HCT116 (cell line): ENCODE measurements around the gene TMEM94. TPM values are rescaled to one million over a fixed set of nuclear protein-coding genes. Genes with fewer than 3 reads are reported as not detected.

Experiments used
- ATAC-seq: fragments of 200-7000 bp; cut with Tn5 transposase; 2 replicates; pipeline ENCODE4 v1.9.1; 2020; ENCODE audit warnings: mild to moderate bottlenecking, moderate library complexity
- BruUV-seq: library from RNA; stranded (reverse); fragments of 400-500 nt; replicated peaks from 2 replicates; lab custom pipeline; 2021; lab: Mats Ljungman, UMichigan
- CTCF ChIA-PET: fragments of 300-600 bp; sonication (Branson Sonifier 250); formaldehyde crosslinking; loops from one replicate; lab custom pipeline; 2021; ENCODE audit warnings: antibody characterized with exemption; lab: Charles Lee
- POLR2A ChIA-PET: fragments of 300-600, 350-600 bp; sonication (Branson Sonifier 250); formaldehyde crosslinking; loops from one replicate; lab custom pipeline; 2021; ENCODE audit warnings: antibody characterized with exemption; lab: Charles Lee
- RAD21 ChIA-PET, 2 experiments: fragments of 300-600 bp; sonication (Branson Sonifier 250); formaldehyde crosslinking; loops; one replicate each; lab custom pipeline; 2023; ENCODE audit warnings: low total read pairs in 2 of 2; ENCODE audit not compliant: uncharacterized antibody in 2 of 2, unreplicated experiment in 2 of 2, low non-redundant PET in 1 of 2; lab: Charles Lee
- DNase-seq: peaks from one replicate; pipeline ENCODE4 v3.0.0-alpha.2; 2010; ENCODE audit warnings: low read depth, low spot score
- H2AFZ ChIP-seq: fragments of 200-600 bp; shearing (Covaris generic), sonication (generic); 2 replicates; pipeline ENCODE4 v1.6.1; 2017; ENCODE audit warnings: low read depth, mixed run types, mixed read lengths, antibody characterized with exemption, low read length; ENCODE audit not compliant: poor library complexity, severe bottlenecking
- H3K27ac ChIP-seq: 2 replicates; pipeline ENCODE4 v1.5.1; 2012; ENCODE audit warnings: low read depth, low read length
- H3K27me3 ChIP-seq: fragments of 200-600 bp; sonication (generic); 2 replicates; pipeline ENCODE4 v1.6.1; 2016; ENCODE audit warnings: mixed run types, low read length, mixed read lengths; ENCODE audit not compliant: insufficient read depth
- H3K36me3 ChIP-seq, 2 experiments: fragments of 200-500 bp in 1 of 2; fragments of 200-600 bp in 1 of 2; sonication (Bioruptor generic) in 1 of 2; sonication (generic) in 1 of 2; 2 replicates each; pipeline versions ENCODE4 v1.5.1 to v1.6.1; 2014 to 2016; ENCODE audit warnings: low read length in 2 of 2, inconsistent platforms in 1 of 2, mixed read lengths in 1 of 2, mixed run types in 1 of 2; ENCODE audit not compliant: insufficient read depth in 2 of 2, control insufficient read depth in 1 of 2
- H3K4me1 ChIP-seq, 2 experiments: fragments of 200-600 bp in 1 of 2; sonication (generic) in 1 of 2; 2 replicates each; pipeline versions ENCODE4 v1.5.1 to v1.6.1; 2012 to 2017; ENCODE audit warnings: low read length in 2 of 2, inconsistent platforms in 1 of 2, mild to moderate bottlenecking in 1 of 2, mixed read lengths in 1 of 2, mixed run types in 1 of 2, moderate library complexity in 1 of 2; ENCODE audit not compliant: insufficient read depth in 2 of 2, control insufficient read depth in 1 of 2
- H3K4me2 ChIP-seq: fragments of 200-600 bp; sonication (generic); 2 replicates; pipeline ENCODE4 v1.6.1; 2017; ENCODE audit warnings: mixed run types, low read length, mixed read lengths
- H3K4me3 ChIP-seq, 2 experiments: fragments of 200-600 bp in 1 of 2; sonication (generic) in 1 of 2; replicated peaks in 1 of 2; 2 replicates each; pipeline ENCODE4 v1.5.1; 2011 to 2016; ENCODE audit warnings: low read length in 2 of 2, control low read depth in 1 of 2, low read depth in 1 of 2, mild to moderate bottlenecking in 1 of 2, mixed read lengths in 1 of 2, mixed run types in 1 of 2
- H3K79me2 ChIP-seq: fragments of 200-600 bp; sonication (generic); 2 replicates; pipeline ENCODE4 v1.6.1; 2017; ENCODE audit warnings: mild to moderate bottlenecking, mixed run types, low read length, moderate library complexity, mixed read lengths; ENCODE audit not compliant: insufficient read depth
- H3K9ac ChIP-seq: fragments of 200-600 bp; sonication (generic); 2 replicates; pipeline ENCODE4 v1.6.1; 2016; ENCODE audit warnings: low read length, mixed read lengths
- H3K9me2 ChIP-seq: fragments of 200-600 bp; sonication (generic), shearing (Covaris generic); 2 replicates; pipeline ENCODE4 v1.6.1; 2017; ENCODE audit warnings: mixed run types, mild to moderate bottlenecking, moderate library complexity; ENCODE audit not compliant: insufficient read depth
- H3K9me3 ChIP-seq, 2 experiments: fragments of 200-500 bp in 1 of 2; fragments of 200-600 bp in 1 of 2; sonication (Bioruptor generic) in 1 of 2; sonication (generic) in 1 of 2; 2 replicates each; pipeline ENCODE4 v1.6.1; 2014 to 2017; ENCODE audit warnings: low read length in 2 of 2, mixed read lengths in 2 of 2, inconsistent platforms in 1 of 2, low read depth in 1 of 2, mild to moderate bottlenecking in 1 of 2, mixed run types in 1 of 2, moderate library complexity in 1 of 2; ENCODE audit not compliant: control insufficient read depth in 1 of 2, insufficient read depth in 1 of 2
- H4K20me1 ChIP-seq: fragments of 200-600 bp; sonication (generic), shearing (Covaris generic); 2 replicates; pipeline ENCODE4 v1.6.1; 2017; ENCODE audit warnings: mixed run types, mild to moderate bottlenecking, moderate library complexity; ENCODE audit not compliant: insufficient read depth
- EGR1 ChIP-seq: IDR thresholded peaks from 2 replicates; pipeline ENCODE4 v1.6.1; 2012; ENCODE audit warnings: low read depth
- JUND ChIP-seq: IDR thresholded peaks from 2 replicates; pipeline ENCODE4 v1.6.1; 2012
- POLR2AphosphoS5 ChIP-seq: IDR thresholded peaks from 2 replicates; pipeline ENCODE4 v1.6.1; 2011; ENCODE audit warnings: mild to moderate bottlenecking, low read depth, low read length, moderate library complexity
- SRF ChIP-seq: IDR thresholded peaks from 2 replicates; pipeline ENCODE4 v1.6.1; 2012; ENCODE audit warnings: low read depth
- TCF7L2 ChIP-seq: IDR thresholded peaks from 2 replicates; pipeline ENCODE4 v1.7.0; 2011; ENCODE audit warnings: borderline replicate concordance, inconsistent platforms; ENCODE audit not compliant: insufficient read depth, insufficient read length; ENCODE audit errors: extremely low read depth
- YY1 ChIP-seq: IDR thresholded peaks from 2 replicates; pipeline ENCODE4 v1.6.1; 2011; ENCODE audit warnings: low read length, low read depth, moderate library complexity, mild to moderate bottlenecking; ENCODE audit not compliant: insufficient replicate concordance; ENCODE audit errors: extremely low read depth
- intact Hi-C: fragments of 100-400 bp; cut with micrococcal nuclease; formaldehyde crosslinking; loops from 2 replicates; pipeline ENCODE4 v1.10.0; 2022
- total RNA-seq: library from RNA; stranded (reverse); gene quantifications from one replicate; pipeline ENCODE4 v1.2.1, GENCODE V29; 2021; ENCODE audit not compliant: unreplicated experiment
- TF ChIP-seq, protein P1 (sequence below): IDR thresholded peaks from 2 replicates; pipeline ENCODE4 v1.6.1; 2012
- TF ChIP-seq, protein P2 (sequence below): IDR thresholded peaks from 2 replicates; pipeline ENCODE4 v1.6.1; 2011; ENCODE audit warnings: mild to moderate bottlenecking, low read length, moderate library complexity; ENCODE audit not compliant: insufficient replicate concordance; ENCODE audit errors: extremely low read depth

TMEM94 gene
- total RNA-seq, 1 experiment from 2014 or later = 75.4 TPM

DNA sequence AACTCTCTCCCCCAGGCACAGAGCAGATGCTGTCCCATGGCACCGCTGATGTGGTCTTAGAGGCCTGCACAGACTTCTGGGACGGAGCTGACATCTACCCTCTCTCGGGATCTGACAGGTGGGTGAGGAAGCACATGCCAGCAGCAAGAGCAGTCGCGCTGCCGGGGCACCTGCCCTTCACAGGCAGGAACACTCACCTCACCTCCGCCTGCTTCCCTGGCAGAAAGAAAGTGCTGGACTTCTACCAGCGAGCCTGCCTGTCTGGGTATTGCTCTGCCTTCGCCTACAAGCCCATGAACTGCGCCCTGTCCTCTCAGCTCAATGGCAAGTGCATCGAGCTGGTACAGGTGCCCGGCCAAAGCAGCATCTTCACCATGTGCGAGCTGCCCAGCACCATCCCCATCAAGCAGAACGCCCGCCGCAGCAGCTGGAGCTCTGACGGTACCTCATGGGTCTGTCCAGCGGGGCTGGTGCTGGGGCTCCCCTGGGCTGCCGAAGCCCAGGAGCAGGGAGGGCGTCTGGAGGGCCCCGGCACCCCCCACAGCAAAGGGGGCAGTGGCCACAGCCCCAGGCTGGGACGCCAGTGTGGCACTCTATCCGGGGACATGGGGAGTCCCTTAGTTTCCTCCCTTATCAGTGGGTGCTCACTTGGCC lies 37.2 kb downstream of the TMEM94 start:
- H4K20me1 ChIP-seq = no peaks in the 10 kb centered on the region
- H3K27me3 ChIP-seq = no peaks in the 10 kb centered on the region
- H3K9me2 ChIP-seq = no peaks in the 10 kb centered on the region
- TF ChIP-seq, protein P1, sequence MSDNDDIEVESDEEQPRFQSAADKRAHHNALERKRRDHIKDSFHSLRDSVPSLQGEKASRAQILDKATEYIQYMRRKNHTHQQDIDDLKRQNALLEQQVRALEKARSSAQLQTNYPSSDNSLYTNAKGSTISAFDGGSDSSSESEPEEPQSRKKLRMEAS = no peak
- TF ChIP-seq EGR1 (no peak), POLR2AphosphoS5 (no peak), YY1 (no peak)
- TF ChIP-seq, protein P2, sequence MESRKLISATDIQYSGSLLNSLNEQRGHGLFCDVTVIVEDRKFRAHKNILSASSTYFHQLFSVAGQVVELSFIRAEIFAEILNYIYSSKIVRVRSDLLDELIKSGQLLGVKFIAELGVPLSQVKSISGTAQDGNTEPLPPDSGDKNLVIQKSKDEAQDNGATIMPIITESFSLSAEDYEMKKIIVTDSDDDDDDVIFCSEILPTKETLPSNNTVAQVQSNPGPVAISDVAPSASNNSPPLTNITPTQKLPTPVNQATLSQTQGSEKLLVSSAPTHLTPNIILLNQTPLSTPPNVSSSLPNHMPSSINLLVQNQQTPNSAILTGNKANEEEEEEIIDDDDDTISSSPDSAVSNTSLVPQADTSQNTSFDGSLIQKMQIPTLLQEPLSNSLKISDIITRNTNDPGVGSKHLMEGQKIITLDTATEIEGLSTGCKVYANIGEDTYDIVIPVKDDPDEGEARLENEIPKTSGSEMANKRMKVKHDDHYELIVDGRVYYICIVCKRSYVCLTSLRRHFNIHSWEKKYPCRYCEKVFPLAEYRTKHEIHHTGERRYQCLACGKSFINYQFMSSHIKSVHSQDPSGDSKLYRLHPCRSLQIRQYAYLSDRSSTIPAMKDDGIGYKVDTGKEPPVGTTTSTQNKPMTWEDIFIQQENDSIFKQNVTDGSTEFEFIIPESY = no peak
- ChIA-PET RAD21 (no interaction called here), POLR2A (no interaction called here), CTCF (no interaction called here)
- H3K36me3 ChIP-seq = peaks cover 3 to 7% of the 10 kb centered on the region in 2 experiments; a peak in 1 of 4 replicates
- intact Hi-C loops = no loop called here
- no peak overlapping the region for H2AFZ ChIP-seq
- H3K27ac ChIP-seq = no peak overlapping the region
- no peaks in the 10 kb centered on the region for H3K4me1 ChIP-seq
- ATAC-seq = no peak
- H3K4me3 ChIP-seq = no peak overlapping the region
- no peak for DNase-seq
- H3K9me3 ChIP-seq = no peaks in the 10 kb centered on the region
- no TSS peak for BruUV-seq
- no peaks in the 10 kb centered on the region for H3K79me2 ChIP-seq
- H3K4me2 ChIP-seq = no peak overlapping the region
- H3K9ac ChIP-seq = no peak overlapping the region

DNA sequence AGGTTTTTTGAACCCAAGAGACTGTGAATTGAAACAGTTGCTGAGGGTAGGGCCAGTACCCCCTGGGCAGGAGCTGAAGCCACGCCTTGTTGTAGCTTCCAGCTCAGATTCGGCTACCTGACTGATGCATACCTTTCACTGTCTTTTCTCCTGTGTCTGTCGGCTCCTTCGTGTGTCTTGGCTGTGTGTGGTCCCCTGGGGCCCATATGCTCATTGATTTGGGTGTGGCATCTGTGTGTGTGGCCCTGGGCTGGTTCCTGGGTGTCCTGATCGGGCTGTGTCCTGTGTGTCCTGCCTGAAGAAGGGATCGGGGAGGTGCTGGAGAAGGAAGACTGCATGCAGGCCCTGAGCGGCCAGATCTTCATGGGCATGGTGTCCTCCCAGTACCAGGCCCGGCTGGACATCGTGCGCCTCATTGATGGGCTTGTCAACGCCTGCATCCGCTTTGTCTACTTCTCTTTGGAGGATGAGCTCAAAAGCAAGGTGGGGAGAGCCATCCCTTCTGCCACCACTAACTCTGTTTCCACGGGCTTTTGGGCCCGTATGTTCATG lies 38.0 kb downstream of the TMEM94 start:
- DNase-seq (no peak), ATAC-seq (no peak)
- POLR2A ChIA-PET = no interaction called here
- Histone ChIP-seq H4K20me1 (no peaks in the 10 kb centered on the region), H3K4me2 (no peak overlapping the region), H3K4me3 (no peak overlapping the region), H3K9ac (no peak overlapping the region), H3K27ac (no peak overlapping the region), H3K36me3 (peaks cover 3 to 7% of the 10 kb centered on the region in 2 experiments; a peak in 1 of 4 replicates), H3K27me3 (no peaks in the 10 kb centered on the region), H3K79me2 (no peaks in the 10 kb centered on the region), H3K9me3 (no peaks in the 10 kb centered on the region), H3K9me2 (no peaks in the 10 kb centered on the region), H2AFZ (no peak overlapping the region), H3K4me1 (no peaks in the 10 kb centered on the region)
- RAD21 ChIA-PET = no interaction called here
- intact Hi-C loops = no loop called here
- no TSS peak for BruUV-seq
- CTCF ChIA-PET = no interaction called here
- TF ChIP-seq SRF (no peak), TCF7L2 (no peak), JUND (no peak), POLR2AphosphoS5 (no peak)
- TF ChIP-seq, protein P1 = no peak
